Activated T-helper 17 cell treated with anti-CD3 and anti-CD28 coated beads, Interleukin-2, amount 50 U/mL, for 72 hours (primary cell): ENCODE data around the gene CRELD2. TPM values are rescaled to one million over a fixed set of nuclear protein-coding genes. Genes with fewer than 3 reads are reported as not detected.
A peak's percentile ranks its signal among the peaks of the same experiment; 100 is the strongest.

Experiments
- ATAC-seq: fragments of 150-1000 bp; cut with Tn5 transposase; replicated peaks from 2 replicates; pipeline ENCODE4 v1.10.0; 2021; ENCODE audit warnings: mild to moderate bottlenecking, moderate library complexity
- H3K27ac Mint-ChIP-seq: one replicate; pipeline ENCODE4 v1.8.0; 2022; ENCODE audit warnings: mixed read lengths
- H3K27me3 Mint-ChIP-seq: one replicate; pipeline ENCODE4 v1.8.0; 2022; ENCODE audit warnings: mixed read lengths
- H3K36me3 Mint-ChIP-seq: one replicate; pipeline ENCODE4 v1.8.0; 2022; ENCODE audit warnings: low read depth, mild to moderate bottlenecking, mixed read lengths
- H3K4me1 Mint-ChIP-seq: one replicate; pipeline ENCODE4 v1.8.0; 2022; ENCODE audit warnings: mixed read lengths
- H3K4me3 Mint-ChIP-seq: one replicate; pipeline ENCODE4 v1.8.0; 2022; ENCODE audit warnings: mild to moderate bottlenecking, mixed read lengths
- H3K9me3 Mint-ChIP-seq: one replicate; pipeline ENCODE4 v1.8.0; 2022; ENCODE audit warnings: mixed read lengths
- total RNA-seq, 2 donors: library from RNA; stranded (reverse); gene quantifications; one replicate each; pipeline ENCODE4 v1.2.3, GENCODE V29; 2022

Gene CRELD2, protein sequence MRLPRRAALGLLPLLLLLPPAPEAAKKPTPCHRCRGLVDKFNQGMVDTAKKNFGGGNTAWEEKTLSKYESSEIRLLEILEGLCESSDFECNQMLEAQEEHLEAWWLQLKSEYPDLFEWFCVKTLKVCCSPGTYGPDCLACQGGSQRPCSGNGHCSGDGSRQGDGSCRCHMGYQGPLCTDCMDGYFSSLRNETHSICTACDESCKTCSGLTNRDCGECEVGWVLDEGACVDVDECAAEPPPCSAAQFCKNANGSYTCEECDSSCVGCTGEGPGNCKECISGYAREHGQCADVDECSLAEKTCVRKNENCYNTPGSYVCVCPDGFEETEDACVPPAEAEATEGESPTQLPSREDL
- 10 to 100 TPM; 22.7 to 38.6 TPM for total RNA-seq

DNA sequence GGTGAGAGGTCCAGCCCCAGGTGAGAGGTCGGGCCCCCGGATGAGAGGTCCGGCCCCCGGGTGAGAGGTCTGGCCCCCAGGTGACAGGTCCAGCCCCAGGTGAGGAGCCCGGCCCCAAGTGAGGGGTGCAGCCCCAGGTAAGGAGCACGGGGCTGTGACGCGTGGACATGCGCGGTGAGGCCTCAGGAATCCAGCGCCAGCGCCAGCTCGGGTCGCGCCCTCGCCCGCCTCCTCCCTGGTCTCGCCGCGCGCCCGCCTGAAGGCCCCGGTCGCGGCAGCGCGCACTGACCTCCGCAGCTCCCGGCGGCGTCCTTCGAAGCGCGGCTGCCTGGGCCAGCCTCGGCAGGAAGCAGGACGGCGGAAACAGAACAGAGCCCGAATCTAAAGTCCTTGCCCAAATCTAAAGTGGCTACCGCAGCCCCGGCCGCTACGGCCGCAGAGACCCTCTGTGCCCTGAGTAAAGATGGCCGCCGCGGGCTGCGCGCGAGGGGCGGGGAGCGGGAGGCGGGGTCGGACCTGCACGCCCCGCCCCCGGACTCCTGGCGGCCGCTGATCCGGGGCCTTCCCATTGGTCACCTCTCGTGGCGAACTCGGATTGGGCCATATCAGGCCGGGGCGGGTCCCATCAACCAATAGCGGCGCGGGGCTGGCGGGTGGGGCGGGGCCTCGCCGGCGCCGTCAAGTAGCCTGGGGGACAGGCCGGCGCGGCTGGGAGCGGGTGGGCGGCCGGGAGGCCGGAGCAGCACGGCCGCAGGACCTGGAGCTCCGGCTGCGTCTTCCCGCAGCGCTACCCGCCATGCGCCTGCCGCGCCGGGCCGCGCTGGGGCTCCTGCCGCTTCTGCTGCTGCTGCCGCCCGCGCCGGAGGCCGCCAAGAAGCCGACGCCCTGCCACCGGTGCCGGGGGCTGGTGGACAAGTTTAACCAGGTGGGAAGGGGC, at the start of gene CRELD2, which contains the start of gene ALG12:
Gene CRELD2, plus strand, starts transcription at position 661 of the 937 bp plus-strand sequence. Its CDS starts 136 bp downstream, at position 797.
Gene ALG12, minus strand, starts transcription at position 465 of the 937 bp plus-strand sequence. CDS start 4,673 bp downstream, outside the sequence.
- H3K4me3 Mint-ChIP-seq = peak within 1 kb of the TSS; percentile 81
- no peaks in the 10 kb centered on the region for H3K9me3 Mint-ChIP-seq
- H3K27me3 Mint-ChIP-seq = no peaks in the 10 kb centered on the region
- peak within 1 kb of the TSS; percentile 79 for H3K27ac Mint-ChIP-seq
- H3K36me3 Mint-ChIP-seq = peaks cover 9% of the 10 kb centered on the region
- H3K4me1 Mint-ChIP-seq = peaks cover 5% of the 10 kb centered on the region
- peak; percentile 98 for ATAC-seq

DNA sequence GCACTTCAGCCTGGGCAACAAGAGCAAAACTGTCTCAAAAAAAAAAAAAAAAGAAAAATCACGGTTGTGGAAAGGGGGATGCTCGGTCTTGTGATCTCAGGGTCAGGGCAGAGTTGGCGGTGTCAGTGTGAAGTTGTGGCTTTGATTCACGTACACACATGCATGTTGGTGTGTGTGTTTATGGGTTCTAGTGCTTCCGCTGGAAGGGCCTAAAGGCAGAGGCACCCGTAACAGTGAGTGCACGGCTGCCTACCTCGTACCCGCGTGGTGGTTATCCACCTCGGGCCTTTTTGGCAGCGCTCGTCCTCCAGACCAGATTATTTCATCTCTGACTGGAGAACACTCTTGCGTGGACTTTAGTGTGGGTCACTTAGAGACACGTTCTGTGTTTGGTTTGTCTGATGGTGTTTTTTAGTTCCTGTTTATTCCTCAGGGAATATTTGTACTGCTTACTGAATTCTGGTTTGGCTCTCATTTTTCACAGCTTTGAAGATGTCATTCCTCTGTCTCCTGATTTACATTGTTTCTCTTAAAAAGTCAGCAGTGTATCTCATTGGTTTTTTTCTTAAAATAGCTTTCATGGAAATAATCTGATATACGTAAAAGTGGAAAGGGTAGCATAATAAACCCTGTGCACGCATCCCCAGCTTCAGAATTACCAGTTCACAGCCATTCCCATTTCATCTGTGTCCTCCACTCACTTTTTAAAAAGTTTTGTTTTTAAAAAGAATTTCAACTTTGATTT, 49.2 kb upstream of the CRELD2 start:
- Mint-ChIP-seq H3K27ac (peak overlapping the region; percentile 82), H3K36me3 (peaks cover 52% of the 10 kb centered on the region), H3K27me3 (no peaks in the 10 kb centered on the region), H3K4me3 (peak overlapping the region; percentile 77), H3K9me3 (no peaks in the 10 kb centered on the region), H3K4me1 (peaks cover 54% of the 10 kb centered on the region)
- no peak for ATAC-seq

DNA sequence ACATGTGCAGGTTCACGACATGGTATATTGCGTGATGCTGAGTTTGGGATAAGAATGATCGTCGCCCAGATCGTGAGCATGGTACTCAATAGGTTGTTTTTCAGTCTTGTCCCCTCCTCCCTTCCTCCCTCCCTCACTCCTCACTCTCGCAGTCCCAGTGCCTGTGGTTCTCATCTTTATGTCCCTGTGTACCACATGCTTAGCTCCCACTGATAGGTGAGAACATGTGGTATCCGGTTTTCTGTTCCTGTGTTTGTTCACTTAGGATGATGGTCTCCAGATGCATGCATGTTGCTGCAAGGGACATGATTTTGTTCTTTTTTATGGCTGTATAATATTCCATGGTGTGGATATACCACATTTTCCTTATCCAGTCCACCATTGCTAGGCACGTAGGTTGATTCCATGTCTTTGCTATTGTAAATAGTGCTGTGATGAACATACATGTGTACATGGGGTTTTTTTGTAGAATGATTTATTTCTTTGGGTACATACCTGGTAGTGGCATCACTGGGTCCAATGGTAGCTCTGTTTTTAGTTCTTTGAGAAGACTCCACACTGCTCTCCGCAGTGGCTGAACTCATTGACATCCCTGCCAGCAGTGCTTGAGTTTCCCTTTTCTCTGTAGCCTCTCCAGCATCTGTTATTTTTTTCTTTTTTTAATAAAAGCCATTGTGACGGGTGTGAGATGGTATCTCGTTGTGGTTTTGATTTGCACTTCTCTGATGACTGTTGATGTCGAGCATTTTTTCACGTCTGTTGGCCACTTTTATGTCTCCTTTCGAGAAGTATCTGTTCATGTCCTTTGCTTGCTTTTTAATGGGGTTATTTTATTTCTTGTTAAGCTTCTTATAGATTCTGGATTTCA, 48.4 kb upstream of the CRELD2 start:
- ATAC-seq = peak; percentile 78
- Mint-ChIP-seq H3K4me3 (peak overlapping the region; percentile 77), H3K36me3 (peaks cover 57% of the 10 kb centered on the region), H3K27ac (peak overlapping the region; percentile 82), H3K27me3 (no peaks in the 10 kb centered on the region), H3K4me1 (peaks cover 53% of the 10 kb centered on the region), H3K9me3 (no peaks in the 10 kb centered on the region)

DNA sequence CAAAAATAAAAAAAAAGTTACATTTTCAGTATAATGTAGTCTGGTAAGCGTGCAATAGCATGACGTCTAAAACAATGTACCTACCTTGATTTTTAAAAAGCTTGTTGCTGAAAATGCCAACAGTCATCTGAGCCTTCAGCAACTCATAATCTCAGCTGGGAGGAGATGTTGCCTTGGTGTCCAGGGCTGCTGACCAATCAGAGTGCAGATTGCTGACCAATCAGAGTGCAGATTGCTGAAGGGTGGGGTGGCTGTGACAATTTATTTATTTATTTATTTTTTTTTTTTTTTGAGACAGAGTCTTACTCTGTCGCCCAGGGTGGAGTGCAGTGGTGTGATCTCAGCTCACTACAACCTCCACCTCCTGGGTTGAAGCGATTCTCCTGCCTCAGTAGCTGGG, 47.0 kb upstream of the CRELD2 start:
- H3K27ac Mint-ChIP-seq = no peak overlapping the region
- H3K4me1 Mint-ChIP-seq = peaks cover 42% of the 10 kb centered on the region

DNA sequence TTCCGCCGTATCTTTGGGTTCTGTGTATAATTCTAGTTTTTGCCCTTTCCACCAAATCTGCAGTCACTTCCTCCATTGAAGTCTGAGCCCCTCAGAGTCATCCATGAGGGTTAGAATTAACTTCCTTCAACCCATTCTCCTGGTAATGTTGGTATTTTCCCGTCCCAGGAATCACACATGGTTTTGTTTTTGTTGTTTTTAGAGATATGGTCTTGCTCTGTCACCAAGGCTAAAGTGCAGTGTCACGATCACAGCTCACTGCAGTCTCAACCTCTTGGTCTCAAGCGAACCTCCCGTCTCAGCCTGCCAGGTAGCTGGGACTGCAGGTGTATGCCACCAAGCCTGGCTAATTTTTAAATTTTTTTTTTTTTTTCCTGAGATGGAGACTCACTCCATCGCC, 46.1 kb upstream of the CRELD2 start:
- H3K4me1 Mint-ChIP-seq = peaks cover 34% of the 10 kb centered on the region
- H3K4me3 Mint-ChIP-seq = no peak overlapping the region
- no peaks in the 10 kb centered on the region for H3K9me3 Mint-ChIP-seq
- peaks cover 51% of the 10 kb centered on the region for H3K36me3 Mint-ChIP-seq
- no peaks in the 10 kb centered on the region for H3K27me3 Mint-ChIP-seq
- no peak for ATAC-seq
- peak overlapping the region; percentile 17 for H3K27ac Mint-ChIP-seq

More for the DNA sequence above, 47.0 kb upstream of the CRELD2 start:
- Mint-ChIP-seq H3K4me3 (no peak overlapping the region), H3K9me3 (no peaks in the 10 kb centered on the region), H3K36me3 (peaks cover 55% of the 10 kb centered on the region), H3K27me3 (no peaks in the 10 kb centered on the region)
- ATAC-seq = no peak

DNA sequence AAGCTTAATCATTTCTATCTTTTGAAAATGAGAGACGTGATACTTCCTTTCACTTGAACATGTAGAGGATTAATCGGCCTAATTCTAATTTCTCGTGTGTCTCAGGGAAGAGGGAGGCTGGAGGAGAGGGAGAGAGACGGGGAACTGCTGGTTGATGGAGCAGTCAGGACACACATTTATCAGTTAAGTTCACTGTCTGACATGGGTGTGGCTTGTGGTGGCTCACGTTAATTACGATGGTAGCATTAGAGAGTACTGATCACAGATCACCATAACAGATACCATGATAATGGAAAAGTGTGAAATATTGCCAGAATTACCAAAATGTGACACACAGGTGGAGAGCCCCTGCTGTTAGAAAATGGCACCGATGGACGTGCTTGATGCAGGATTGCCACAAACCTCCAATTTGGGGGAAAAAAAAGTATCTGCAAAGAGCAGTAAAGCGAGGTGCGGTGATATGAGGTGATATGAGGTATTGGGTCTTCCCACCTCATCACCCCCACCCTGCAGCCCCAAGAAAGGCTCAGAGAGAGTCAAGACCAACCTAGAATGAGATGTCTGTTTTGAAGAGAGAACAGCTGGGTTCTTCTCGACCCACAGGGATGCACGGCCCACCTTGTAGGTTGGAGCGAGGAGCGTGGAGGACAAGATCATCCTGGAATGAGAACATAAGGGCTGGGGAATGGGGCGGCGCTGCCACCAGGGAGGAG, 45.0 kb upstream of the CRELD2 start:
- no peaks in the 10 kb centered on the region for H3K9me3 Mint-ChIP-seq
- H3K4me3 Mint-ChIP-seq = no peak overlapping the region
- peaks cover 51% of the 10 kb centered on the region for H3K36me3 Mint-ChIP-seq
- H3K4me1 Mint-ChIP-seq = peaks cover 28% of the 10 kb centered on the region
- H3K27me3 Mint-ChIP-seq = no peaks in the 10 kb centered on the region
- no peak overlapping the region for H3K27ac Mint-ChIP-seq
- no peak for ATAC-seq

DNA sequence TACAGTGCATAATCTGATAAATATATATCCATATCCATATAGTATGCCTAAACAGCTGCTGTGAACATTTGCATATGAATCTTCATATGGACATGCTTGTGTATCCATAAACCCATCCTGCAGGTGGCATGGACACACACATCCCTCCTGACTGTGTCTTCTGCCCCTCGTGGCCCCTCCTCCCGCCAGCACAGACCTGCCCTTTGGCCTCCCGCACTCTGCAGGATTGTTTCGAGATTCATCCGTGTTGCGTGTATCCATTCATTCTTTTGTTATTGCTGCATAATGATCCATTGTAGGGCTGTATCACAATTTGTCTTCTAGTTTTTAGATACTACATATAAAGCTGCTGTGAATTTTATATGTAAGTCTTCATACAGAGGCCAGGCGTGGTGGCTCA, 40.8 kb upstream of the CRELD2 start:
- Mint-ChIP-seq H3K27ac (no peak overlapping the region), H3K36me3 (peaks cover 33% of the 10 kb centered on the region)
- no peak for ATAC-seq

DNA sequence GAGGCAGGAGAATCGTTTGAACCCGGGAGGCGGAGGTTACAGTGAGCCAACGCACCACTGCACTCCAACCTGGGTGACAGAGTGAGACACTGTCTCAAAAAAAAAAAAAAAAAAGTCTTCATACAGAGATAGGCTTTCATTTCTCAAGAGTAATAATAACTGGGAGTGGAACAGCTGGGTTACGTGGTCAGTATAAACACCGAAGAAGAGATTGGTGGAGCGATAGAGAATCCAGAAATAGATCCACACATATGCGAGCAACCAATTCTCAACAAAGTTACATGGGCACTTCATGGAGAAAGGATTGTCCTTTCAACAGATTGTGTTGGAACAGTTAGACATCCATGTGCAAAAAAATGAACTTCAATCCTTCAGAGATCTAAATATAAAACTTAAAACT, 40.2 kb upstream of the CRELD2 start:
- no peak overlapping the region for H3K4me3 Mint-ChIP-seq
- H3K27ac Mint-ChIP-seq = peak overlapping the region; percentile 46
- H3K9me3 Mint-ChIP-seq = no peaks in the 10 kb centered on the region
- H3K4me1 Mint-ChIP-seq = peaks cover 19% of the 10 kb centered on the region
- peaks cover 38% of the 10 kb centered on the region for H3K36me3 Mint-ChIP-seq
- no peak for ATAC-seq
- H3K27me3 Mint-ChIP-seq = no peaks in the 10 kb centered on the region

More for the DNA sequence above, 40.8 kb upstream of the CRELD2 start:
- Mint-ChIP-seq H3K4me3 (no peak overlapping the region), H3K27me3 (no peaks in the 10 kb centered on the region), H3K4me1 (peaks cover 18% of the 10 kb centered on the region), H3K9me3 (no peaks in the 10 kb centered on the region)

DNA sequence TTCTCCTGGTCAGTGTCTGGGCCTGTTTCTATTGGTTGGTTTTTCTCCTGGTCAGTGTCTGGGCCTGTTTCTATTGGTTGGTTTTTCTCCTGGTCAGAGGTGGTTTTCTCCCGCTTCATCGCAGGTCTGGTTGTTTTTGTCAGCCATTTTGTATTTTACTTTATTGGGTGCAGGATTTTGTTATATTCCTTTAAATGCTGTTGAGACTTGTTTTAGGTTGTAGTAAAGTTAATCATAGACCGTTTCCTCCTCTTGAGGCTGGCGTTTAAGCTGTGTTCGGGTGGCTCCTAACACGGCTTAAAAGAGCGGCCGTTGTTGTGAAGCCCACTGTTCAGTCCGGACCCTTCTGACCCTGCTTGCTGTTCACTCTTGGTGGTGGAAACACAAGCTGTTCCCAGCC, 38.6 kb upstream of the CRELD2 start:
- H3K9me3 Mint-ChIP-seq = no peaks in the 10 kb centered on the region
- peak overlapping the region; percentile 82 for H3K27ac Mint-ChIP-seq
- H3K27me3 Mint-ChIP-seq = no peaks in the 10 kb centered on the region
- ATAC-seq = no peak
- H3K4me3 Mint-ChIP-seq = peak overlapping the region; percentile 72
- peaks cover 50% of the 10 kb centered on the region for H3K36me3 Mint-ChIP-seq
- H3K4me1 Mint-ChIP-seq = peaks cover 19% of the 10 kb centered on the region

DNA sequence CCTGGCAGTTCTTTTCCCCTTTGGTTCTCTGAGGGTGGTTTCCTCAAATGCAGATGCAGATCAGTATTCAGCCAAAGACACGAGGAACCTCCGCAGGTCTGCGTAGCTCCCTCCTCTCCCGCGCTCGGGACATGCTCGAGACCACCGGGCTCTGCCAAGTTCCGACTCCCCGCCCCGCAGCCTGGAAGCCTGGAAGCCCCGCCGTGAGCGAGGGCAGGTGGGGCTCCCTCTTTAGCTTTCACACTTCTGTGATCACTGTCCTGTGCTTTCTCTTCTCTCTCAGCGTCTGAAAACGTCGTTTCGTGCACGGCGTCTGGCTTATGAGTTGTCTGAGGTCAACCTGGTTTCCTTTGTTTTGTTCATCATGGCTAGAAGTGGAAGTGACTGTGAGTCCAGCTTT, 38.2 kb upstream of the CRELD2 start:
- Mint-ChIP-seq H3K4me3 (peak overlapping the region; percentile 72), H3K27ac (peak overlapping the region; percentile 82), H3K4me1 (peaks cover 19% of the 10 kb centered on the region), H3K27me3 (no peaks in the 10 kb centered on the region), H3K36me3 (peaks cover 48% of the 10 kb centered on the region), H3K9me3 (no peaks in the 10 kb centered on the region)
- ATAC-seq = peak; percentile 87

DNA sequence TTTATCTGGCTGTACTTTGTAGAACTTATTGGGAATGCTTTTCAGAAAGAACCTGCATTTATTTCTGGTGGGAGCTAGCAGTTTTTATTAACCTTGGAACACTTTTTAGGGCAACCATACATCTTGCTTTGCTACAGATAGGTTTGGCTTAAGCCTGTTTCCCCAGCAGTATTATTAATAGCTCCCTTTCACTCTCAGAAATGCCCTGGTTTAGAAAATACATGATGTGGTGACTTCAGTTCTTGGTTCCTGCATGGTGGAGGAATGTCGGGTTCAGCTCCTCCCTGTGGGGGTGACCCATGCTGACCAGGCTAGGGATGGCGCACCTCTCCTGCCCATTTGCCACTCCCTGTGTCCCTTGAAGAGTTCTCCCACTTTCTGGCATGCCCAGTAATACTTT, 36.6 kb upstream of the CRELD2 start:
- peak overlapping the region; percentile 34 for H3K27ac Mint-ChIP-seq
- no peaks in the 10 kb centered on the region for H3K9me3 Mint-ChIP-seq
- H3K36me3 Mint-ChIP-seq = peaks cover 53% of the 10 kb centered on the region
- no peak for ATAC-seq
- peaks cover 19% of the 10 kb centered on the region for H3K4me1 Mint-ChIP-seq
- no peaks in the 10 kb centered on the region for H3K27me3 Mint-ChIP-seq
- H3K4me3 Mint-ChIP-seq = peak overlapping the region; percentile 72

DNA sequence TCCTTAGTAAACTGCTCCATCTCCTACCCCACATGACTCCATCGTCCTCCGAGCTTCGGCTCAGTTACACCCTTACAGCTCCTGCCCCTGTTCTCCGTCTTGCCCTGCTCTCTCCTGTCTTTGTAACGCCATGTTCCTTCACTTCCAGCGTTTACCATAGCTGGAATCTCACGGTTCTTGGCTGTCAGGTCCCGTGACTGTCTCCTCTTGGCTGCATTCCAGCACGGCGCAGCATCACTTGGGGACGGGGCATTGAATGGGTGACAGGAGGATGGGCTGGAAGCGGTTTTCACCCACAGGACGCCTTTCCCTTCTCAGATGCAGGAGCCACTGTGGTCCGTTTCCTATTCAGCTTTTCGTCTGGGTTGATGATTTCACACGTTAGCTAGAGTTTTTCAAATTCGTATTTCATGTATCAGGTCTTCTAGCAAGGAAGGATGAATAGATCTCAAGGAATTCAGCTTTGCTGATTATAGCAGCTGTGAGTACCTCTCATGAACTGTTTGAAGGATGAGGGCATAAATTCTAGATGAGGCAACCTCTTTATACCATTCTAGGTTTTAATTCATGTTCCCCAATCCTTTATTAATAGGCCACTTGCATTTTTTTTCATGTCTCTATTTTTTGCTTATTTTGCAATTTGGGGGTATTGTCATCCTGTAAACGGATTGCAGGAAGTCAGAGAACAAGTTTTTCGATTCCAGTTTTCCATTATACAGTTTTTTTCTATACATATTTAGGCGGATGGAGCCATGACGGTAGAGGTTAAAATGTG, 35.7 kb upstream of the CRELD2 start:
- H3K27ac Mint-ChIP-seq = peak overlapping the region; percentile 18
- peaks cover 58% of the 10 kb centered on the region for H3K36me3 Mint-ChIP-seq
- H3K4me1 Mint-ChIP-seq = peaks cover 16% of the 10 kb centered on the region
- no peak overlapping the region for H3K4me3 Mint-ChIP-seq
- no peak for ATAC-seq
- no peaks in the 10 kb centered on the region for H3K9me3 Mint-ChIP-seq
- H3K27me3 Mint-ChIP-seq = no peaks in the 10 kb centered on the region
